ENCODE results near the gene CEP68. TPM values are rescaled to one million over a fixed set of nuclear protein-coding genes. Genes with fewer than 3 reads are reported as not detected.
"Not testable (repeated sequence)": the region's sequence is repeated elsewhere in the genome, so short reads cannot be mapped to it uniquely, and the experiment has no call there.

CEP68 gene
- total RNA-seq, 1 donor from 2014 or later, result 4.9 TPM

DNA sequence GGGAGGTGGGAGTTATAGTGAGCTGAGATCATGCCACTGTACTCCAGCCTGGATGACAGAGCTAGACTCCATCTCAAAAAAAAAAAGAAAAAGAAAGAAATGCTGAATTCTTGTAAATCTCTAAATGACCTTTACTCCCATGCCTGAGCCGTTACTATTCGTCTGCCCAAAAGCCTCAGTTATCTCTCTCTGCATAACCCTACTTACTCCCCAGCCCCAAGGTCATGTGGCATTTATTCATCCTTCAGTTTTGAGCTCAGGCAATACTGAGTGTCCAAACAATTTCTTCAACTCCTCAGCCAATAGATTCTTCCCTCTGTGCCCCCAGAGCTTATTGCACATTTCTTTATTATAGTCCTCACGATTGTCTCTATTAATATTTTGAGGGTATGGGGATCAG is 44.9 kb downstream of the CEP68 start:
- H3K27me3 Mint-ChIP-seq, result no peaks in the 10 kb centered on the region
- peaks cover 15% of the 10 kb centered on the region for H3K4me1 Mint-ChIP-seq
- no peaks in the 10 kb centered on the region for H3K9me3 Mint-ChIP-seq
- H3K36me3 Mint-ChIP-seq (ENCODE audit: low read depth), result peaks cover 52% of the 10 kb centered on the region
- intact Hi-C loops (cut with micrococcal nuclease), result no loop called here
- no peak overlapping the region for H3K27ac Mint-ChIP-seq
- DNase-seq, result no peak
- H3K4me3 Mint-ChIP-seq, result no peak overlapping the region

- no peak overlapping the region for H3K4me3 Mint-ChIP-seq
- peaks cover 11% of the 10 kb centered on the region for H3K4me1 Mint-ChIP-seq
- H3K27me3 Mint-ChIP-seq, result no peaks in the 10 kb centered on the region
- no peak for DNase-seq
- H3K27ac Mint-ChIP-seq, result no peak overlapping the region
- peaks cover 45% of the 10 kb centered on the region for H3K36me3 Mint-ChIP-seq (ENCODE audit: low read depth)
- intact Hi-C loops (cut with micrococcal nuclease), result no loop called here
- no peaks in the 10 kb centered on the region for H3K9me3 Mint-ChIP-seq
These were observed 46.9 kb downstream of the CEP68 start for GRCh38 chr2:65103013-65103715.

DNA sequence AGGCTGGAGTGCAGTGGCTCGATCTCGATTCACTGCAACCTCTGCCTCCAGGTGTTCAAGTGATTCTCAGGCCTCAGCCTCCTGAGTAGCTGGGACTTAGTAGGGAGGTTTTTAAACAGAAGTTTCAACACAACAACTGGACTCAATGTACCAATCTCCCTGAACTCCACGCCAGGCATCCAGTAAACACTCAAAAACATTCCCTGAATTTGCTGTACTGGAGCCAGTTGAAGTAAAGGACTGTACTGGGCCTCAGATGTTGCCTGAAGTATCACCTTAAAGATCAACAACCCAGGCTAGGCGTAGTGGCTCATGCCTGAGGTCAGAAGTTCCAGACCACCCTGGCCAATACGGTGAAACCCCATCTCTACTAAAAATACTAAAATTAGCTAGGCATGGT is 51.3 kb downstream of the CEP68 start:
- Mint-ChIP-seq H3K4me3 (no peak overlapping the region), H3K27me3 (no peaks in the 10 kb centered on the region), H3K4me1 (peaks cover 7% of the 10 kb centered on the region), H3K9me3 (no peaks in the 10 kb centered on the region), H3K27ac (no peak overlapping the region), H3K36me3 (ENCODE audit: low read depth) (peaks cover 29% of the 10 kb centered on the region)
- DNase-seq, result no peak
- intact Hi-C loops (cut with micrococcal nuclease), result no loop called here

- intact Hi-C loops (cut with micrococcal nuclease), result no loop called here
- Mint-ChIP-seq H3K4me1 (peaks cover 12% of the 10 kb centered on the region), H3K9me3 (no peaks in the 10 kb centered on the region), H3K4me3 (no peak overlapping the region), H3K27me3 (no peaks in the 10 kb centered on the region), H3K36me3 (ENCODE audit: low read depth) (peaks cover 25% of the 10 kb centered on the region), H3K27ac (no peak overlapping the region)
- DNase-seq, result no peak
These were observed 52.6 kb downstream of the CEP68 start for GRCh38 chr2:65108780-65109179.

DNA sequence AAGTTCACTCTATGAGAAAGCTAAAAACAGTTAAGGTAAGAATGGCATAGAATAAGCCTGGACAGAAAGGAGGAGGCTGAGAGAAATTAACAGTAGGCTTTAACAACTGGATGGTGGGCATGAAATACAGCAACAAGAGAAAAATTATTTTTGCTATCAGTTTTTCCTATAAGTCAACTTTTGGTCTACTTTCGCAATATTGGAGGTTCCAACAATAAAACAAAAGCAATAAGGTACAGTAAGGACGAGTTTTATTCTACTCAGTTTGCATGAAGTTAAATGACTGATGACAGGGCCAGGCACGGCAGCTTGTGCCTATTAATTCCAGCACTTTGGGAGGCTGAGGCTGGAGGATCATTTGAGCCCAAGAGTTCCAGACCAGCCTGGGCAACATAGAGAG is 56.4 kb downstream of the CEP68 start:
- no peaks in the 10 kb centered on the region for H3K9me3 Mint-ChIP-seq
- H3K27ac Mint-ChIP-seq, result no peak overlapping the region
- no peaks in the 10 kb centered on the region for H3K27me3 Mint-ChIP-seq
- intact Hi-C loops (cut with micrococcal nuclease), result no loop called here
- H3K4me1 Mint-ChIP-seq, result peaks cover 16% of the 10 kb centered on the region
- no peak for DNase-seq
- H3K4me3 Mint-ChIP-seq, result no peak overlapping the region
- H3K36me3 Mint-ChIP-seq (ENCODE audit: low read depth), result peaks cover 12% of the 10 kb centered on the region

DNA sequence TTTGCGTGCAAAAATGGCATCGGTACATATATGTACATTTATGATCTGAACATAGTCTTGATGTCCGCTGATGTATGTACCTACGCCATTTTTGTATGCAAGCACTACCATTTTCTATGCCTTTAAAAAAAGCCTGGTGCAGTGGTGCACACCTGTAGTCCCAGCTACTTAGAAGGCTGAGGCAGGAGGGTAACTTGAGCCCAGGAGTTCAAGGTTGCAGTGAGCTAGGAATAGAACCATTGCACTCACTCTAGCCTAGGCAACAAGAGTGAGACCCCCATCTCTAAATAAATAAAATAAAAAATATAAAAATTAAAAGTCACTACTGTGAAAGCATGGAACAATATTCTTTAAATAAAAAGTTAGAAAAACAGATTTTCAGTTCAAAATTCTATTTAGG is 57.0 kb downstream of the CEP68 start:
- Mint-ChIP-seq H3K4me1 (peaks cover 16% of the 10 kb centered on the region), H3K36me3 (ENCODE audit: low read depth) (peaks cover 12% of the 10 kb centered on the region), H3K4me3 (no peak overlapping the region), H3K9me3 (no peaks in the 10 kb centered on the region), H3K27me3 (no peaks in the 10 kb centered on the region), H3K27ac (no peak overlapping the region)
- DNase-seq, result no peak
- intact Hi-C loops (cut with micrococcal nuclease), result no loop called here

DNA sequence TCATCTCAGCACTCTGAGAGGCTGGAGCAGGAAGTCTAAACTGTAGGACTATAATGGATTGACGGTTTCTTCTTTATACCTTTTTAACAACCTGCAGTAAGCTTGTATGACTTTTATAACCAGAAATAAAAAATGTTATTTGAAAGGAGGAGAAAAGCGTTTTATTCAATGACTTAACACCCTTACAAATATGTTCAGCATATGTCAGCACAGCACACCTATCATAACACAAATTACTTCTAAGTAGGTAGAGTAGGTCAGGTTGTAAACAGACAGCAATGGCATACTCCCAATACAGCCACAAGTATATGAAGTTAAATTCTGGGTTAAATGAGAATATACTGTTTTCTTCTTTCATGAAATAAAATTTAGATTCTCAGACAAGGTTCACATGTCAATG is 57.6 kb downstream of the CEP68 start:
- intact Hi-C loops (cut with micrococcal nuclease), result no loop called here
- Mint-ChIP-seq H3K4me1 (peaks cover 16% of the 10 kb centered on the region), H3K27ac (no peak overlapping the region), H3K27me3 (no peaks in the 10 kb centered on the region), H3K4me3 (no peak overlapping the region), H3K9me3 (no peaks in the 10 kb centered on the region), H3K36me3 (ENCODE audit: low read depth) (peaks cover 12% of the 10 kb centered on the region)
- DNase-seq, result no peak

GRCh38 chr2:65114921-65115320 is 58.7 kb downstream of the CEP68 start:
- DNase-seq, result no peak
- H3K27ac Mint-ChIP-seq, result no peak overlapping the region
- no peaks in the 10 kb centered on the region for H3K27me3 Mint-ChIP-seq
- intact Hi-C loops (cut with micrococcal nuclease), result no loop called here
- H3K36me3 Mint-ChIP-seq (ENCODE audit: low read depth), result peaks cover 8% of the 10 kb centered on the region
- H3K9me3 Mint-ChIP-seq, result no peaks in the 10 kb centered on the region
- H3K4me3 Mint-ChIP-seq, result no peak overlapping the region
- H3K4me1 Mint-ChIP-seq, result peaks cover 19% of the 10 kb centered on the region

DNA sequence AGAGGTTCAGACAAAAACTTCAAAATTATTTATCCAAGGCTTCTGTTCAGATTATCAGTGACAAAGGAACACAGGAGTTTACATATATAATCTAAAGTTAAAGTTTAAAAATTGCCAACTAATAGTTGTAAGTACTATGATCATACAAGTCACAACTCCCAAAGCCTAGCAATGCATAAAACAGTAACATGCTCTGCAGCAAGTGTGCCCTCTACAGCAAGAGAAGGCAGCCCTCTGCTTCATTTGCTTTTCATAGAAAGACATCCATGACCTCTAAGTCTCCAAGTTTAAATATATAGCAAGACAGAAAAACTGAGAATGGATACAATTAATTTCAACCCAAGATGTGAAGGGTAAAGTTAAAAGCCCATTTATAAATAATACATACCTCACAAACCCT is 60.4 kb downstream of the CEP68 start:
- Mint-ChIP-seq H3K4me1 (peaks cover 29% of the 10 kb centered on the region), H3K27ac (no peak overlapping the region), H3K36me3 (ENCODE audit: low read depth) (peaks cover 8% of the 10 kb centered on the region), H3K27me3 (no peaks in the 10 kb centered on the region), H3K4me3 (no peak overlapping the region), H3K9me3 (no peaks in the 10 kb centered on the region)
- intact Hi-C loops (cut with micrococcal nuclease), result no loop called here
- no peak for DNase-seq

- Mint-ChIP-seq H3K36me3 (ENCODE audit: low read depth) (peaks cover 12% of the 10 kb centered on the region), H3K27ac (no peak overlapping the region), H3K9me3 (no peaks in the 10 kb centered on the region), H3K27me3 (no peaks in the 10 kb centered on the region), H3K4me3 (no peak overlapping the region), H3K4me1 (peaks cover 30% of the 10 kb centered on the region)
- DNase-seq, result no peak
- intact Hi-C loops (cut with micrococcal nuclease), result no loop called here
These were observed 64.9 kb downstream of the CEP68 start for GRCh38 chr2:65120990-65121693.

DNA sequence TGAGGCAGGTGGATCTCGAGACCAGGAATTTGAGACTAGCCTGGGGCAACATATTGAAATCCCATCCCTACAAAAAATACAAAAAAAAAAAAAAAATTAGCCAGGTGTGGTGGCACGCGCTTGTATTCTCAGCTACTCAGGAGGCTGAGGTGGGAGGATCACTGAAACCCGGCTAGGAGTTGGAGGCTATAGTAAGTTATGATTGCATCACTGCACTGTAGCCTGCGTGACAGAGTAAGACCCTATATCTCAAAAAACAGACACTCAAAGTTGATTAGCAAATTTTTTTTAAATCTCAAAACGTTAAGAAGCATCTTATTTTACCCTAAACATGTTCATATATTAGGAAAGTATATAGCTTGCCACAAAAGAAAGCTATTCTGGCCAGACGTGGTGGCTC is 66.1 kb downstream of the CEP68 start:
- Mint-ChIP-seq H3K9me3 (no peaks in the 10 kb centered on the region), H3K4me1 (peaks cover 32% of the 10 kb centered on the region), H3K27ac (no peak overlapping the region), H3K27me3 (no peaks in the 10 kb centered on the region), H3K4me3 (no peak overlapping the region), H3K36me3 (ENCODE audit: low read depth) (peaks cover 15% of the 10 kb centered on the region)
- DNase-seq, result no peak
- intact Hi-C loops (cut with micrococcal nuclease), result no loop called here

- peaks cover 15% of the 10 kb centered on the region for H3K36me3 Mint-ChIP-seq (ENCODE audit: low read depth)
- H3K27ac Mint-ChIP-seq; H3K4me3 Mint-ChIP-seq; H3K9me3 Mint-ChIP-seq; H3K27me3 Mint-ChIP-seq; DNase-seq; intact Hi-C loops (cut with micrococcal nuclease): not testable (repeated sequence)
- peaks cover 37% of the 10 kb centered on the region for H3K4me1 Mint-ChIP-seq
These were observed 69.2 kb downstream of the CEP68 start for GRCh38 chr2:65125457-65125856.

DNA sequence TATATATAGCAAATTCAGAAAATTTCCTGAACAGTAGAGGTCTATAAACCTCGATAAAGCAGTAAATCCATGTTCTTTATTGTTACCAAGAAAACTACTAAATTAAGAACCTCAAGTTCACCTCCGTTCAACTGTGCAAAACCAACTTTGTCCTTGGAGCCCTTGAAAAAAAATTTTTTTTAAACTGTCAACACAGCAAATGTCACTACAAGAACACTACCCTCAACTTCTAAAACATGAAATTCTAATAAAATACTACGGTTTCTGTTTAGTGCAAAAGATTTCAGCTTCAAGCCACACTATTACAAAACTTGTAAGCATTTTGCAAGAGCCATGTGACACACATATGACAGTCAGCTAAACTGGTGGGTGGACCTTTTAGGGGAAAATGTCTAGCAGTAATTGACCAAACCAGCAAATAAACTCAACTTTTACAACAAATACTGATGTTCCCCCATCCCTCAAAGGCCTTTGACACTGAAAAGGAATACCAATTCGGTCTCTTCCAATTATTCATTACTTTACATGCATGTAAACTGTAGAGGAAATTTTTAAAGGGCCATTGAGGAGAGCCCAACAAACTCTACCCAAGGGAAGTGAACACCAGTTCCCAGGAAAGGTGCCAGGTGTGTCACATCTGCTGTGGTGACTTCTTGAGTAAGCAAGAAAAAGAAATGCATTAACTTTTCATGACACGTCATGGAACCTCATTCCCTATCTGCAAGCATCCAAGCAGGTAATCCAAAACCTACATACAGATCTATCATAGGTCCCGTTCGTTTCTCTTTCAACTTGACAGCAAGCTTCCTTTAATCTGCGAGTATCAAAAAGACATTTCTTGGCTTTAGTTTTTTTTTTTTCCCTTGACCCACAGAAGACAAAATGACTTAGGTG is 72.3 kb downstream of the CEP68 start:
- Mint-ChIP-seq H3K27ac (peak overlapping the region; percentile 98), H3K4me3 (peak overlapping the region; percentile 95), H3K36me3 (ENCODE audit: low read depth) (peaks cover 10% of the 10 kb centered on the region), H3K27me3 (peaks cover 3% of the 10 kb centered on the region), H3K4me1 (peaks cover 31% of the 10 kb centered on the region), H3K9me3 (no peaks in the 10 kb centered on the region)
- DNase-seq, result peak; percentile 66
- intact Hi-C loops (cut with micrococcal nuclease), result no loop called here

GRCh38 chr2:65129286-65129825 is 73.1 kb downstream of the CEP68 start:
- H3K4me1 Mint-ChIP-seq, result peaks cover 30% of the 10 kb centered on the region
- no peaks in the 10 kb centered on the region for H3K9me3 Mint-ChIP-seq
- DNase-seq, result no peak
- H3K4me3 Mint-ChIP-seq, result peak overlapping the region; percentile 95
- peaks cover 3% of the 10 kb centered on the region for H3K27me3 Mint-ChIP-seq
- intact Hi-C loops (cut with micrococcal nuclease), result no loop called here
- H3K36me3 Mint-ChIP-seq (ENCODE audit: low read depth), result peaks cover 10% of the 10 kb centered on the region
- H3K27ac Mint-ChIP-seq, result peak overlapping the region; percentile 98

All from activated CD4-positive, alpha-beta T cell treated with anti-CD3 and anti-CD28 coated beads, Interleukin-2, amount 10 ng/mL, durations not matched to agents 24 days and 14 days (primary cell).